ENCODE results near the gene WNT3A.

DNA sequence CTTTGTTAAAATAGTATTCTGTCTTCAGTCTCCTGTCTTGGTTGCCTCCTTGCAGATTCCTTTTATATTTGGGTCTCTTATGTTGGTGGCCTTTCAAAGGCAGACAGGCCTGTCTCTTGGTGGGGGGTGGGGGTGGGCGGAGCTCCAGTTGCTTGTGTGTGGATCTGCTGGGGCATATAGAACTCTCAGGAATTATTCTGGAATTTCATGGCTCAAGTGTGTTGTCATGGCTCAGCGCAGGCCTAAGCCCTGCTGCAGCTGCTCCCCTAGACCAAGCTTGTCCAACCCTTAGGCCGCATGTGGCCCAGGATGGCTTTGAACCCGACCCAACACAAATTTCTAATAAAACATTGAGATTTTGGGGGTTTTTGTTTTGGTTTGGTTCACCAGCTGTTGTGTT is 88.4 kb downstream of the WNT3A start:
- TF ChIP-seq, protein P1, sequence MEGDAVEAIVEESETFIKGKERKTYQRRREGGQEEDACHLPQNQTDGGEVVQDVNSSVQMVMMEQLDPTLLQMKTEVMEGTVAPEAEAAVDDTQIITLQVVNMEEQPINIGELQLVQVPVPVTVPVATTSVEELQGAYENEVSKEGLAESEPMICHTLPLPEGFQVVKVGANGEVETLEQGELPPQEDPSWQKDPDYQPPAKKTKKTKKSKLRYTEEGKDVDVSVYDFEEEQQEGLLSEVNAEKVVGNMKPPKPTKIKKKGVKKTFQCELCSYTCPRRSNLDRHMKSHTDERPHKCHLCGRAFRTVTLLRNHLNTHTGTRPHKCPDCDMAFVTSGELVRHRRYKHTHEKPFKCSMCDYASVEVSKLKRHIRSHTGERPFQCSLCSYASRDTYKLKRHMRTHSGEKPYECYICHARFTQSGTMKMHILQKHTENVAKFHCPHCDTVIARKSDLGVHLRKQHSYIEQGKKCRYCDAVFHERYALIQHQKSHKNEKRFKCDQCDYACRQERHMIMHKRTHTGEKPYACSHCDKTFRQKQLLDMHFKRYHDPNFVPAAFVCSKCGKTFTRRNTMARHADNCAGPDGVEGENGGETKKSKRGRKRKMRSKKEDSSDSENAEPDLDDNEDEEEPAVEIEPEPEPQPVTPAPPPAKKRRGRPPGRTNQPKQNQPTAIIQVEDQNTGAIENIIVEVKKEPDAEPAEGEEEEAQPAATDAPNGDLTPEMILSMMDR (IDR thresholded peaks at IDR 0.05 in 8 of 11, conservative IDR thresholded peaks at IDR 0.05 in 3 of 11): no peak
- TF ChIP-seq POLR2AphosphoS5 (IDR thresholded peaks at IDR 0.05): no peak

Measured in spleen (tissue), 7 donors.